HCEC 1CT (cell line): Measurements from ENCODE around the gene TNFRSF14.

Experiments
- DNase-seq: peaks from one replicate; pipeline ENCODE4 v3.0.0-alpha.2; 2017

TNFRSF14 gene

GRCh38 chr1:2604156-2604843 lies 48.1 kb downstream of the TNFRSF14 start:
- no peak for DNase-seq

- no peak for DNase-seq
Observed at GRCh38 chr1:2604844-2605508, 48.8 kb downstream of the TNFRSF14 start.

GRCh38 chr1:2605509-2606395 lies 49.6 kb downstream of the TNFRSF14 start:
- DNase-seq = no peak

- DNase-seq = no peak
Observed at GRCh38 chr1:2606396-2606880, 50.3 kb downstream of the TNFRSF14 start.

- DNase-seq = no peak
Observed at GRCh38 chr1:2606881-2607621, 50.9 kb downstream of the TNFRSF14 start.

- no peak for DNase-seq
Observed at GRCh38 chr1:2607641-2608091, 51.5 kb downstream of the TNFRSF14 start.

- no peak for DNase-seq
Observed at GRCh38 chr1:2609319-2610035, 53.3 kb downstream of the TNFRSF14 start.

- no peak for DNase-seq
Observed at GRCh38 chr1:2610036-2610959, 54.1 kb downstream of the TNFRSF14 start.

GRCh38 chr1:2611031-2611501 lies 54.9 kb downstream of the TNFRSF14 start:
- no peak for DNase-seq

GRCh38 chr1:2611621-2612437 lies 55.7 kb downstream of the TNFRSF14 start:
- DNase-seq = no peak

GRCh38 chr1:2612591-2613365 lies 56.6 kb downstream of the TNFRSF14 start:
- DNase-seq = no peak
